ENCODE results near the gene PNPLA6. TPM values are rescaled to one million over a fixed set of nuclear protein-coding genes. Genes with fewer than 3 reads are reported as not detected.
"Not testable (repeated sequence)": the region's sequence is repeated elsewhere in the genome, so short reads cannot be mapped to it uniquely, and the experiment has no call there.

The PNPLA6 gene
- total and polyA plus RNA-seq, 2 of the 4 experiments (the other 2 are of a cell fraction) = 17.9 to 52.7 TPM

DNA sequence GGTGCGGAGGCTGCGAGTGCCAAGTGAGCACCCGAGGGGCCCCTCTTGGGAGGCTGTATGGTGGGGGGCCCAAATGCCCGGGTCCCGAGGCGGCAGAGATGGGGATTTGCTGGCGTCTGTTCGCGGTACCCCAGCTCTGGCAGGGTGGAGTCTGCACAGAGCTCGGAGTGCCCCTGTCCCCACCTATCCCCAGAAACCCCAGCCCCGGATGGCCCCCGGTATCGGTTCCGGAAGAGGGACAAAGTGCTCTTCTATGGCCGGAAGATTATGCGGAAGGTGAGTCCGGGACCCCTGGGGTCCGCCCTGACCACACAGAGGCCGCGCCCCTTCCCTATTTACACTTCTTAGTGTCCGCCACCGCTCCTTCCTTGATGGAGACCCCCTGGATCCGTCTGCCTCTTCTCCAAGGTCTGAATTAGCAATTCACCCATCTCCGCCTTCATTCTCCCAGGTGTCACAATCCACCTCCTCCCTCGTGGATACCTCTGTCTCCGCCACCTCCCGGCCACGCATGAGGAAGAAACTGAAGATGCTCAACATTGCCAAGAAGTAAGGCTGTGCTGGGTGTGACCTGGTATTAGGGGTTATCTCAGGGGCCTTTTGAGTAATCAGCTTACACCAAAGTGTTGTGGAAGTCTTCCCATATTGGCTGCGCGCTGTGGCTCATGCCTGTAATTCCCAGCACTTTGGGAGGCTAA is 630 bp downstream of the PNPLA6 start (continued):
- no peak for TF ChIP-seq CEBPB (IDR thresholded peaks at IDR 0.05; ENCODE audit: low read depth, low read length)
- TF ChIP-seq MXI1 (IDR thresholded peaks at IDR 0.05; ENCODE audit: borderline replicate concordance, low read depth, low read length) = no peak
- TF ChIP-seq NFE2L2 (IDR thresholded peaks at IDR 0.05; ENCODE audit: low read depth, low read length) = no peak
- no peak for TF ChIP-seq MAFK (IDR thresholded peaks at IDR 0.05; ENCODE audit: low read depth, low read length)

DNA sequence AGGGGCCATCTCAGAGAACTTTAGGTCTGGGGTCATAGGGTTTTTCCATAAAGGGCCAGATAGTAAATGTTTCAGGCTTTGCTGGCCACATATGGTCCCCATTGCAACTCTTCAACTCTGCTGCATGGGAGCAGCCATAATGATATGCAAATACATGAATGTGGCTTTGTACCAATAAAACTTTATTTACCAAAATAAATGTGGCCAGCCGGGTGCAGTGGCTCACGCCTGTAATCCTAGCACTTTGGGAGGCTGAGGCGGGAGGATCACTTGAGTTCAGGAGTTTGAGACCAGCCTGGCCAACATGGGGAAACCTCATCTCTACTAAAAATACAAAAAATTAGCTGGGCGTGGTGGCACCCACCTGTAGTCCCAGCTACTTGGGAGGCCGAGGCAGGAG is 3.5 kb downstream of the PNPLA6 start:
- H3K14ac ChIP-seq (replicated peaks; ENCODE audit: low read depth, low read length); H3K18ac ChIP-seq (ENCODE audit: low read depth, low read length); in situ Hi-C loops (cut with MboI; ENCODE audit: low sequenced_read_pairs); H2BK15ac ChIP-seq (ENCODE audit: low read depth, low read length); H3K9ac ChIP-seq (ENCODE audit: low read depth, low read length); H3K56ac ChIP-seq (ENCODE audit: extremely low read depth, insufficient read depth, low read length); H2AK9ac ChIP-seq (replicated peaks; ENCODE audit: low read depth, low read length, poor library complexity); H3K23ac ChIP-seq (ENCODE audit: low read depth, low read length); H3K4me3 ChIP-seq (ENCODE audit: insufficient read depth, low read depth, low read length); dilution Hi-C loops (cut with HindIII; ENCODE audit: low sequenced_read_pairs, unreplicated experiment); H4K20me1 ChIP-seq (ENCODE audit: insufficient read depth, low read length); BruUV-seq (replicated peaks); H4K8ac ChIP-seq (ENCODE audit: low read depth in 2 of 2, low read length in 2 of 2); H4K91ac ChIP-seq (ENCODE audit: insufficient read depth, low read depth, low read length); H3K4me2 ChIP-seq (ENCODE audit: low read depth, low read length); H2BK5ac ChIP-seq (ENCODE audit: low read depth, low read length, poor library complexity, severe bottlenecking); H2BK120ac ChIP-seq (ENCODE audit: low read depth, low read length); H4K5ac ChIP-seq (ENCODE audit: low read depth, low read length); CTCF ChIA-PET; H2AK5ac ChIP-seq (ENCODE audit: low read depth, low read length); H3K9me3 ChIP-seq (ENCODE audit: control insufficient read depth, insufficient read depth, low read length); H3K4me1 ChIP-seq (ENCODE audit: control insufficient read depth, insufficient read depth, low read length); DNase-seq; H3K4ac ChIP-seq (ENCODE audit: low read depth, low read length); H3K27ac ChIP-seq (ENCODE audit: insufficient read depth, low read length); ATAC-seq (ENCODE audit: low read depth); POLR2A ChIA-PET (ENCODE audit: unreplicated experiment); H3K9me1 ChIP-seq (ENCODE audit: insufficient read depth, low read length); H2AFZ ChIP-seq (replicated peaks; ENCODE audit: low read length, poor library complexity); H2BK20ac ChIP-seq (ENCODE audit: low read depth, low read length); H3K27me3 ChIP-seq (ENCODE audit: control insufficient read depth, insufficient read depth, low read length); intact Hi-C loops (cut with micrococcal nuclease): not testable (repeated sequence)
- 100% methylated on average over 1 of the region's 5 CpGs; no CpG with 5 or more reads in 1 of the 2 experiments for WGBS, 2 experiments (ENCODE audit: extremely low coverage in 2 of 2, insufficient read length in 1 of 2)
- Histone ChIP-seq H3K36me3 (ENCODE audit: control insufficient read depth, insufficient read depth, low read length) (peaks cover 33% of the 10 kb centered on the region), H3K79me1 (ENCODE audit: low read depth in 1 of 2, low read length in 2 of 2) (peaks cover 11% of the 10 kb centered on the region in 2 experiments; a peak in 2 of 4 replicates)
